NCI-H524 treated with DMSO at 0.1 percent for 48 hours (cell line): Measurements from ENCODE around the gene PEAK1.

Source experiments
- DNase-seq: peaks from one replicate; lab custom pipeline; 2025; lab: John Stamatoyannopoulos, UW

PEAK1 gene

GRCh38 chr15:77123854-77124253 is 296.1 kb downstream of the PEAK1 start:
- no peak for DNase-seq

GRCh38 chr15:77122576-77122975 is 297.3 kb downstream of the PEAK1 start:
- no peak for DNase-seq

- DNase-seq, result no peak
Measured at GRCh38 chr15:77121599-77121998, 298.3 kb downstream of the PEAK1 start.

- peak; percentile 46 for DNase-seq
Measured at GRCh38 chr15:77120576-77120975, 299.3 kb downstream of the PEAK1 start.

- no peak for DNase-seq
Measured at GRCh38 chr15:77119446-77119845, 300.5 kb downstream of the PEAK1 start.

GRCh38 chr15:77118882-77119321 is 301.0 kb downstream of the PEAK1 start:
- peak; percentile 31 for DNase-seq

GRCh38 chr15:77115179-77115578 is 304.7 kb downstream of the PEAK1 start:
- DNase-seq, result no peak

- DNase-seq, result no peak
Measured at GRCh38 chr15:77112838-77113504, 306.9 kb downstream of the PEAK1 start.

- no peak for DNase-seq
Measured at GRCh38 chr15:77111789-77112188, 308.1 kb downstream of the PEAK1 start.

GRCh38 chr15:77107531-77108355 is 312.2 kb downstream of the PEAK1 start:
- peak; percentile 28 for DNase-seq

GRCh38 chr15:77107068-77107467 is 312.8 kb downstream of the PEAK1 start:
- no peak for DNase-seq

- no peak for DNase-seq
Measured at GRCh38 chr15:77104155-77104554, 315.7 kb downstream of the PEAK1 start.

- DNase-seq, result no peak
Measured at GRCh38 chr15:77099741-77100463, 320.0 kb downstream of the PEAK1 start.

- DNase-seq, result no peak
Measured at GRCh38 chr15:77098572-77098971, 321.3 kb downstream of the PEAK1 start.

- no peak for DNase-seq
Measured at GRCh38 chr15:77097921-77098320, 322.0 kb downstream of the PEAK1 start.

- DNase-seq, result peak; percentile 98
Measured at GRCh38 chr15:77097248-77097721, 322.6 kb downstream of the PEAK1 start.

GRCh38 chr15:77096541-77096940 is 323.4 kb downstream of the PEAK1 start:
- no peak for DNase-seq

- DNase-seq, result no peak
Measured at GRCh38 chr15:77096138-77096537, 323.8 kb downstream of the PEAK1 start.

- no peak for DNase-seq
Measured at GRCh38 chr15:77094397-77095030, 325.4 kb downstream of the PEAK1 start.

- DNase-seq, result no peak
Measured at GRCh38 chr15:77093436-77093835, 326.5 kb downstream of the PEAK1 start.

- no peak for DNase-seq
Measured at GRCh38 chr15:77091097-77091496, 328.8 kb downstream of the PEAK1 start.

GRCh38 chr15:77087213-77087612 is 332.7 kb downstream of the PEAK1 start:
- DNase-seq, result no peak
